Keratinocyte (primary cell): ENCODE results near the gene WFDC1. TPM values are rescaled to one million over a fixed set of nuclear protein-coding genes. Genes with fewer than 3 reads are reported as not detected.

Experiments
- DNase-seq: peaks from one replicate; pipeline ENCODE4 v3.0.0-alpha.2; 2011; ENCODE audit warnings: low read depth, missing footprints, low spot score
- FAIRE-seq: peaks from 2 replicates; lab custom pipeline; 2011; peaks lifted over from hg19 to GRCh38; lab: Jason Lieb, UNC
- H2AFZ ChIP-seq: 2 replicates; pipeline ENCODE4 v1.6.0; 2012; ENCODE audit warnings: low read length, control low read depth, inconsistent platforms; ENCODE audit not compliant: control insufficient read depth
- H3K27ac ChIP-seq: 2 replicates; pipeline ENCODE4 v1.5.1; 2011; ENCODE audit warnings: low read length; ENCODE audit not compliant: control insufficient read depth, insufficient read depth
- H3K27me3 ChIP-seq: 3 replicates; pipeline ENCODE4 v1.6.0; 2011; ENCODE audit warnings: low read length; ENCODE audit not compliant: control insufficient read depth, insufficient read depth; ENCODE audit errors: extremely low read depth
- H3K36me3 ChIP-seq, 2 experiments: 2 replicates in 1 of 2; 3 replicates in 1 of 2; pipeline ENCODE4 v1.5.1; 2011; ENCODE audit warnings: low read length in 2 of 2, mild to moderate bottlenecking in 1 of 2; ENCODE audit not compliant: control insufficient read depth in 2 of 2, insufficient read depth in 2 of 2; ENCODE audit errors: extremely low read depth in 1 of 2
- H3K4me1 ChIP-seq: 3 replicates; pipeline ENCODE4 v1.5.1; 2011; ENCODE audit warnings: low read length; ENCODE audit not compliant: control insufficient read depth, insufficient read depth; ENCODE audit errors: extremely low read depth
- H3K4me2 ChIP-seq: 3 replicates; pipeline ENCODE4 v1.6.0; 2011; ENCODE audit warnings: low read depth, low read length; ENCODE audit not compliant: control insufficient read depth, insufficient read depth; ENCODE audit errors: extremely low read depth
- H3K4me3 ChIP-seq, 3 experiments: fragments of 200-600 bp in 1 of 3; sonication (generic) in 1 of 3; 2 replicates in 2 of 3; 3 replicates in 1 of 3; pipeline ENCODE4 v1.5.1; 2011 to 2016; ENCODE audit warnings: low read length in 3 of 3, mild to moderate bottlenecking in 3 of 3, control low read depth in 2 of 3, inconsistent platforms in 1 of 3, low read depth in 1 of 3, mixed read lengths in 1 of 3, mixed run types in 1 of 3, moderate library complexity in 1 of 3; ENCODE audit not compliant: control insufficient read depth in 2 of 3, insufficient read depth in 2 of 3; ENCODE audit errors: extremely low read depth in 1 of 3
- H3K79me2 ChIP-seq: 2 replicates; pipeline ENCODE4 v1.6.0; 2012; ENCODE audit warnings: low read length; ENCODE audit not compliant: control insufficient read depth, insufficient read depth
- H3K9ac ChIP-seq: 3 replicates; pipeline ENCODE4 v1.6.0; 2011; ENCODE audit warnings: low read length; ENCODE audit not compliant: control insufficient read depth, insufficient read depth; ENCODE audit errors: extremely low read depth
- H3K9me1 ChIP-seq: 3 replicates; pipeline ENCODE4 v1.6.0; 2011; ENCODE audit warnings: low read length; ENCODE audit not compliant: control insufficient read depth, insufficient read depth; ENCODE audit errors: extremely low read depth
- H3K9me3 ChIP-seq: 2 replicates; pipeline ENCODE4 v1.5.1; 2012; ENCODE audit warnings: low read depth, low read length; ENCODE audit not compliant: control insufficient read depth
- H4K20me1 ChIP-seq: 3 replicates; pipeline ENCODE4 v1.6.0; 2011; ENCODE audit warnings: low read length; ENCODE audit not compliant: control insufficient read depth, insufficient read depth; ENCODE audit errors: extremely low read depth
- EZH2 ChIP-seq: IDR thresholded peaks from one replicate; pipeline ENCODE4 v1.6.1; 2012; ENCODE audit warnings: inconsistent platforms, mild to moderate bottlenecking, low read length, moderate library complexity
- dilution Hi-C: fragments of 300-500 bp; cut with MboI; formaldehyde crosslinking; loops from one replicate; pipeline ENCODE4 v1.7.0; 2020; ENCODE audit warnings: low sequenced_read_pairs; ENCODE audit not compliant: extremely low pct_ligation_motif_present
- polyA plus RNA-seq, 5 experiments: library from polyadenylated mRNA; depleted of rRNA in 3 of 5; stranded (reverse) in 3 of 5; stranded (forward) in 1 of 5; unstranded in 1 of 5; fragments of >200 nt; gene quantifications; 1 replicate in 1 of 5; 2 replicates in 3 of 5; 3 replicates in 1 of 5; pipeline versions ENCODE4 v1.2.1 to v1.2.3, GENCODE V29; 2011 to 2012; ENCODE audit warnings: missing spikeins in 2 of 5, low read depth in 1 of 5, low replicate concordance in 1 of 5
- TF ChIP-seq, protein P1 (sequence below), 3 experiments: IDR thresholded peaks in 1 of 3; conservative IDR thresholded peaks in 1 of 3; optimal IDR thresholded peaks in 1 of 3; 2 replicates in 2 of 3; 3 replicates in 1 of 3; pipeline versions ENCODE3 to v1.5.1; 2011; ENCODE audit warnings: low read length in 3 of 3, mild to moderate bottlenecking in 3 of 3, moderate library complexity in 2 of 3, control low read depth in 1 of 3, inconsistent platforms in 1 of 3; ENCODE audit not compliant: insufficient read depth in 2 of 3; ENCODE audit errors: extremely low read depth in 1 of 3

WFDC1 gene
- polyA plus RNA-seq, 1 donor (not counting 4 experiments of a cell fraction or from before 2014, with no cell fraction given) = not detected

DNA sequence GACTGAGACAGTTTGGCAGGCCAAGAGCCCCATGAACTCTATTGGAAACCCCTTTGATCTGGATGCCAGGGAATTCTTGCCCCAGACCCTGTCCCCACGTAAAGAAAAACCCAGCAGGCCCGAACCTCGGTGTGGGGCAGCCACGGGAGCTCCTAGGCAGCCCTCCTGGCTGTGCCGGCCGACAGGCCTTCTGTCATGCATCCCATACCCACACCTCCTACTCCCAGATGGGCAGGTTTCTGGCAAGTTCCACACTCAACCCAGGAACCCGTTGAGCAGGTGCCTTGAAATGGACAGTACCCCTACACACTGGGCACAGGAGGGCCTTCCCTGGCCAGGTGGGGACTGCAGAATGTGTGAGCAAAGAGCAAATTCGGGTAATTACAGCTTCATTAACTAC, 50.1 kb downstream of the WFDC1 start:
- dilution Hi-C loops = no loop called here
- FAIRE-seq (no peak), DNase-seq (no peak)
- H3K27ac ChIP-seq = no peak overlapping the region
- no peak for TF ChIP-seq EZH2
- TF ChIP-seq, protein P1, sequence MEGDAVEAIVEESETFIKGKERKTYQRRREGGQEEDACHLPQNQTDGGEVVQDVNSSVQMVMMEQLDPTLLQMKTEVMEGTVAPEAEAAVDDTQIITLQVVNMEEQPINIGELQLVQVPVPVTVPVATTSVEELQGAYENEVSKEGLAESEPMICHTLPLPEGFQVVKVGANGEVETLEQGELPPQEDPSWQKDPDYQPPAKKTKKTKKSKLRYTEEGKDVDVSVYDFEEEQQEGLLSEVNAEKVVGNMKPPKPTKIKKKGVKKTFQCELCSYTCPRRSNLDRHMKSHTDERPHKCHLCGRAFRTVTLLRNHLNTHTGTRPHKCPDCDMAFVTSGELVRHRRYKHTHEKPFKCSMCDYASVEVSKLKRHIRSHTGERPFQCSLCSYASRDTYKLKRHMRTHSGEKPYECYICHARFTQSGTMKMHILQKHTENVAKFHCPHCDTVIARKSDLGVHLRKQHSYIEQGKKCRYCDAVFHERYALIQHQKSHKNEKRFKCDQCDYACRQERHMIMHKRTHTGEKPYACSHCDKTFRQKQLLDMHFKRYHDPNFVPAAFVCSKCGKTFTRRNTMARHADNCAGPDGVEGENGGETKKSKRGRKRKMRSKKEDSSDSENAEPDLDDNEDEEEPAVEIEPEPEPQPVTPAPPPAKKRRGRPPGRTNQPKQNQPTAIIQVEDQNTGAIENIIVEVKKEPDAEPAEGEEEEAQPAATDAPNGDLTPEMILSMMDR (optimal IDR thresholded peaks at IDR 0.05 in 1 of 3, IDR thresholded peaks at IDR 0.05 in 1 of 3, conservative IDR thresholded peaks at IDR 0.05 in 1 of 3; ENCODE audit: extremely low read depth in 1 of 3, insufficient read depth in 2 of 3, low read length in 3 of 3) = no peak
- no peak overlapping the region for H3K4me2 ChIP-seq
- H3K79me2 ChIP-seq = no peaks in the 10 kb centered on the region
- H4K20me1 ChIP-seq = no peaks in the 10 kb centered on the region
- no peaks in the 10 kb centered on the region for H3K4me1 ChIP-seq
- H3K36me3 ChIP-seq = no peaks in the 10 kb centered on the region
- H3K9me1 ChIP-seq = no peaks in the 10 kb centered on the region
- no peak overlapping the region for H3K4me3 ChIP-seq
- H3K9me3 ChIP-seq = no peaks in the 10 kb centered on the region
- no peak overlapping the region for H2AFZ ChIP-seq
- no peak overlapping the region for H3K9ac ChIP-seq
- peaks cover 16% of the 10 kb centered on the region for H3K27me3 ChIP-seq

DNA sequence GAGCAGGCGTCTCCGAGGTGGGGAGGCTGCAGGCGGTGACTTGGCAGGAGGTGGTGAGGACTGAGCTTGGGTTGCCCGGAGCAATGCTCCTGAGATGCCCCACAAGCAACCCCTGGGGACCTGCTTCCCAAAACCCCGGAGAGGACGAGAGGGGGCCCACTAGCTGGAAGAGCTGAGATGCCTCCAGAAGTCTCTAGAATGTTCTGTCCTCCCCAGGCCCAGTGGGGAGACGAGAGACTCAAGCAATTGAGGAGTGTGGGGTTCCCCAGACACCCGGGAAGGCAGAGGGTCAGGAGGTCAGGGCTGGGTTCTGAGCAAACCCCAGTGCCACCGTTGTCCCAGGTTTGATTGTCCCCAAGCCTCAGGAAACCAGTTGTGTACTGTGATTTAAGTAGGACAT, 52.5 kb downstream of the WFDC1 start:
- FAIRE-seq = no peak
- H3K4me3 ChIP-seq = no peak overlapping the region
- dilution Hi-C loops = no loop called here

More for the DNA sequence above, 52.5 kb downstream of the WFDC1 start:
- Histone ChIP-seq H3K79me2 (no peaks in the 10 kb centered on the region), H3K9me3 (no peaks in the 10 kb centered on the region), H3K9me1 (no peaks in the 10 kb centered on the region), H3K4me1 (no peaks in the 10 kb centered on the region), H3K4me2 (no peak overlapping the region), H2AFZ (no peak overlapping the region), H4K20me1 (no peaks in the 10 kb centered on the region), H3K9ac (no peak overlapping the region), H3K36me3 (no peaks in the 10 kb centered on the region), H3K27me3 (peaks cover 17% of the 10 kb centered on the region), H3K27ac (no peak overlapping the region)
- DNase-seq = no peak
- TF ChIP-seq, protein P1 (optimal IDR thresholded peaks at IDR 0.05 in 1 of 3, IDR thresholded peaks at IDR 0.05 in 1 of 3, conservative IDR thresholded peaks at IDR 0.05 in 1 of 3; ENCODE audit: extremely low read depth in 1 of 3, insufficient read depth in 2 of 3, low read length in 3 of 3) = no peak
- TF ChIP-seq EZH2 = no peak
